Left lung (tissue), 10 donors: ENCODE results near the gene ARHGEF4. TPM values are rescaled to one million over a fixed set of nuclear protein-coding genes. Genes with fewer than 3 reads are reported as not detected.

Experiments
- ATAC-seq: fragments of 200-7000 bp; cut with Tn5 transposase; one replicate; pipeline ENCODE4 v1.9.1; 2020; ENCODE audit warnings: moderate library complexity
- DNase-seq, 4 donors: peaks; one replicate each; pipeline ENCODE4 v3.0.0-alpha.2; 2013 to 2020
- H3K27ac ChIP-seq, 2 donors: fragments of 200-600 bp; sonication (generic) in 1 of 2; one replicate each; pipeline versions ENCODE4 v1.5.0 to v1.8.0; 2020 to 2021
- H3K27me3 ChIP-seq, 2 donors: fragments of 200-600 bp; sonication (generic) in 1 of 2; one replicate each; pipeline versions ENCODE4 v1.5.0 to v1.8.0; 2020 to 2021
- H3K36me3 ChIP-seq, 2 donors: fragments of 200-600 bp; sonication (generic) in 1 of 2; one replicate each; pipeline versions ENCODE4 v1.5.0 to v1.8.0; 2020 to 2021
- H3K4me1 ChIP-seq, 2 donors: fragments of 200-600 bp; one replicate each; pipeline ENCODE4 v1.8.0; 2021
- H3K4me3 ChIP-seq, 2 donors: fragments of 200-600 bp; sonication (generic) in 1 of 2; one replicate each; pipeline versions ENCODE4 v1.5.0 to v1.8.0; 2020 to 2021; ENCODE audit warnings: mild to moderate bottlenecking in 1 of 2
- H3K9me3 ChIP-seq, 2 donors: fragments of 200-600 bp; sonication (generic) in 1 of 2; one replicate each; pipeline versions ENCODE4 v1.5.0 to v1.8.0; 2020 to 2021
- intact Hi-C, 2 donors: fragments of 100-400 bp; cut with DNase I; formaldehyde crosslinking; loops; one replicate each; pipeline versions ENCODE4 v1.11.2 to v1.14.2; 2022
- polyA plus RNA-seq, 6 donors: library from polyadenylated mRNA; unstranded; fragments of 120-200 nt; gene quantifications; one replicate each; pipeline ENCODE4 v1.2.1, GENCODE V29; 2013; ENCODE audit not compliant: insufficient read length in 6 of 6
- total RNA-seq, 2 donors: library from RNA; stranded (reverse); fragmentation: NEBNext Ultra II Directional; extraction: Animal tissue kit (Norgen Biotek cat#: 25700); gene quantifications; one replicate each; pipeline ENCODE4 v1.2.1, GENCODE V29; 2021
- TF ChIP-seq, protein P1 (sequence below), 2 donors: fragments of 200-600 bp; sonication (generic) in 1 of 2; IDR thresholded peaks; one replicate each; pipeline versions ENCODE4 v1.5.0 to v1.8.0; 2021; ENCODE audit warnings: antibody characterized with exemption in 2 of 2
- donor health status: DM: no; HTN: yes; CAD: no.
- donor health status: DM: no; HTN: no; CAD: no.

The ARHGEF4 gene
- total and polyA plus RNA-seq, 8 donors: 1.7 to 4.3 (median 2.8) TPM

DNA sequence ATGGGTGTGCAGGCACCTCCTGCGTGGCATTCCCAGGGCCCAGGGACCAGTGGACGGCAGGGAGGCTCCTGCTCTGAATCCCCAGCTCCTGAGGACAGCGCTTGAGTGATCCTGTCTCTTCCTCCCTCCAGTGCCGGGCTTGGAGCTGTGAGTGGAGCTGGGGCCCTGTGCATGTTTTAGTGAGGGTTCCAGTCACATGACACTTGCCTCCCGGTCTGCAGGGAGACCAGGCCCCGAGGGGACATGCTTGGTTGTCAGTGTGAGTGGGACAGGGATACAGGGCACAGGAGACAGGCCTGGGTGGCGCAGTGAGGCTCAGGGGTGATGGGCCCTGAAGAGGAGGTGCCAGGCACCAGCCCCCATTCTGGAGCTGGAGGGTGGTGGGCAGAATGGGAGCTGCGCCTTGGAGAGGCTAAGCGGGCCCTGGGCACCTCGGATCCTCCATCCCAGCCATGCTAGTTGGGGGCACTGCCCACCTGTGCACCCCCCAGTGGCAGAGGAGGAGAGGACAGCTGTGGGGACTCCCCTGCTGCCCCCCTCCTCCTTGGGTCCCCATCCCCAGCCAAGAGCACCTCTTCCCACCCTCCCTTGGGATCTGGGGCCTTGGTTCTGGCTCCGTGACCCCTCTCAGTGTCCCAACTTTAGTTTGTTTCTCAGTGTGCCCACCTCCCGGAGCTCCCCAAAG lies 12.0 kb downstream of the ARHGEF4 start:
- DNase-seq: peak in 1 of 4 donors; percentile 41
- Histone ChIP-seq H3K36me3 (no peaks in the 10 kb centered on the region), H3K9me3 (no peaks in the 10 kb centered on the region), H3K4me3 (no peak overlapping the region), H3K4me1 (no peaks in the 10 kb centered on the region), H3K27ac (no peak overlapping the region), H3K27me3 (peaks cover 0 to 11% of the 10 kb centered on the region in 2 donors)
- TF ChIP-seq, protein P1, sequence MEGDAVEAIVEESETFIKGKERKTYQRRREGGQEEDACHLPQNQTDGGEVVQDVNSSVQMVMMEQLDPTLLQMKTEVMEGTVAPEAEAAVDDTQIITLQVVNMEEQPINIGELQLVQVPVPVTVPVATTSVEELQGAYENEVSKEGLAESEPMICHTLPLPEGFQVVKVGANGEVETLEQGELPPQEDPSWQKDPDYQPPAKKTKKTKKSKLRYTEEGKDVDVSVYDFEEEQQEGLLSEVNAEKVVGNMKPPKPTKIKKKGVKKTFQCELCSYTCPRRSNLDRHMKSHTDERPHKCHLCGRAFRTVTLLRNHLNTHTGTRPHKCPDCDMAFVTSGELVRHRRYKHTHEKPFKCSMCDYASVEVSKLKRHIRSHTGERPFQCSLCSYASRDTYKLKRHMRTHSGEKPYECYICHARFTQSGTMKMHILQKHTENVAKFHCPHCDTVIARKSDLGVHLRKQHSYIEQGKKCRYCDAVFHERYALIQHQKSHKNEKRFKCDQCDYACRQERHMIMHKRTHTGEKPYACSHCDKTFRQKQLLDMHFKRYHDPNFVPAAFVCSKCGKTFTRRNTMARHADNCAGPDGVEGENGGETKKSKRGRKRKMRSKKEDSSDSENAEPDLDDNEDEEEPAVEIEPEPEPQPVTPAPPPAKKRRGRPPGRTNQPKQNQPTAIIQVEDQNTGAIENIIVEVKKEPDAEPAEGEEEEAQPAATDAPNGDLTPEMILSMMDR (IDR thresholded peaks at IDR 0.05): no peak
- intact Hi-C loops: no loop called here
- ATAC-seq: no peak

DNA sequence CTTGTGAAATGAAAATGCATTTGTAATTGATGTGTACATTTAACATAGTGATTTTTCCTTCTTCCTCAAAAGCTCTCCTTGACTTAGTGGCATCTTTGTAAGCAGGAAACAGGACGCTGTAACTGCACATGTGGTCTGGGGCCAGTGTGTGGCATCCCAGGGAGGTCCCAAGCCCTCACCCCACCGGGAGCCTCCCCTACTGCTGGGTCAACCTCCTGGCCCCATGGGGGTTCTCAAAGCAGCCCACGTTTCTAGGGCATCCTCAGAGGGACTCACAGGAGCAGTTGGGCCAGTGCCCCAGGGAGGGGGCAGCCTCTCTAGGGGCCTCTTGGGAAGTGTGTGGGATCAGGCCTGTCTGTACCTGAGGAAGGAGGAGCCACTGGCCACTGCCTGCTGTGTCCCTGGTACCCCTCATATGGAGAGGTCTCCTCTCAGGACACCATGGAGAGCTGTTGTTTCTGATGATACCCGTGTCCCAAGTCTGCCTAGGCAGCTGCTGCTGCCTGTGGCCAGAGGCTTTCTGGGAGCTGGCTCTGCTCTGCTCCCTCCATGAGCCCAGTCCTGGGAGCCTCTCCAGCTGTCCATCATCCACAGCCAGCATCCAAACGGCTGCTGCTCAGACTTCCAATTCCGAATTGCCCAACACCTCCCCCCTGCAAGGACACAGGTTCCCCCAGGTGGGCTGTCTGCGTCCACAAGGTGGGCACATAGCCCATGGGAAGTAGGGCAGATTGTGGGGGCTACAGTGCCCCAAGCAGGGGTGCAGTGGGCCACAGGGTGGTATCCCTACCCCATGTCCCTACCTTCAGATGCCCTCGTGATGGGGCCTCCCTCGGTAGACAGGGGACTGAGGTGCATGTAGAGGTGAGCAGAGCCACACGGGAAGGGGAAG lies 13.4 kb downstream of the ARHGEF4 start:
- Histone ChIP-seq H3K4me1 (no peaks in the 10 kb centered on the region), H3K27me3 (peaks cover 0 to 3% of the 10 kb centered on the region in 2 donors), H3K36me3 (no peaks in the 10 kb centered on the region), H3K27ac (no peak overlapping the region), H3K9me3 (no peaks in the 10 kb centered on the region), H3K4me3 (no peak overlapping the region)
- TF ChIP-seq, protein P1 (IDR thresholded peaks at IDR 0.05): no peak
- peak in 1 of 4 donors; percentile 47 for DNase-seq
- intact Hi-C loops: no loop called here
- ATAC-seq: no peak

DNA sequence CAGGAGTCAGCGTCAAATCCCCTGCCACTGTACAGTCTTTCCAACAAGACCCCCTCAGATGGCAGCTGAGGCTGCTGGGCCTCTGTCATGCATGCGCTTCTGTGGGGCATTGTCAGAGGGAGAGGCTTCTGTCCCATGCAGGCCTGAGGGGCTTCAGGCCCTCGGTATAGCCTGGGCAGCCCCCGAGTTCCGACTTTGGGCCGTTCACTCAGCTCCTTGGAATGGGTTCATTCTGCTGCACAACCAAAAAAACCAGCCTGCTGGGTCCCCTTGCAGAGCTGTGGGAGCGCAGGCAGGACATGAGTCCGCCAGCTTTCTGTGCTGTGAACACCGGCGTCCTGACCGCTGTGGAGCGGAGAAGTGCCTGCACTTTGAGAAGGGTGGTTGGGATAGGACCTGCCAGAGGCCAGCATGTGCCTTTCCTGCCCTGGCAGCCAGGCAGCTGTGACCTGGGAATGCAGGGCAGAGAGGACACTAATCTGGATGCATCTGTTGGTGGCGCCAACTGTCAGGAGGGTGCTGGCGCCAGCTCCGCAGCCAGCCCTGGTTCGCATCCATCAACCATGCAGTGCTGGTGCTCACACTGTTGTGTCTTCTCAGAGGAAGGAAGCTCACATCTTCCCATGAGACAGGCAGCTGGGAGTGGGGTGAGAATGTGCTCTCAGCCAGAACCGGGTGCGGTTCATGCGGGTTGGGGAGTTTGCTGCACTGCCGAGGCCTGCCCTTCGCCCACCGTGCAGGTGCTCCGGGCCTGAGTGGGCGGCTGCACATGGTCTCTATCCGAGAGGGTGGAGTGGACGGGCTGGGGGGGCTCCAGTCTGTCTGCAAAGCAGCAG lies 14.3 kb downstream of the ARHGEF4 start:
- DNase-seq: peak in 1 of 4 donors; percentile 73
- TF ChIP-seq, protein P1 (IDR thresholded peaks at IDR 0.05): no peak
- Histone ChIP-seq H3K4me3 (no peak overlapping the region), H3K27ac (no peak overlapping the region), H3K4me1 (no peaks in the 10 kb centered on the region), H3K36me3 (no peaks in the 10 kb centered on the region), H3K27me3 (peaks cover 0 to 3% of the 10 kb centered on the region in 2 donors), H3K9me3 (no peaks in the 10 kb centered on the region)
- intact Hi-C loops: no loop called here
- ATAC-seq: no peak

DNA sequence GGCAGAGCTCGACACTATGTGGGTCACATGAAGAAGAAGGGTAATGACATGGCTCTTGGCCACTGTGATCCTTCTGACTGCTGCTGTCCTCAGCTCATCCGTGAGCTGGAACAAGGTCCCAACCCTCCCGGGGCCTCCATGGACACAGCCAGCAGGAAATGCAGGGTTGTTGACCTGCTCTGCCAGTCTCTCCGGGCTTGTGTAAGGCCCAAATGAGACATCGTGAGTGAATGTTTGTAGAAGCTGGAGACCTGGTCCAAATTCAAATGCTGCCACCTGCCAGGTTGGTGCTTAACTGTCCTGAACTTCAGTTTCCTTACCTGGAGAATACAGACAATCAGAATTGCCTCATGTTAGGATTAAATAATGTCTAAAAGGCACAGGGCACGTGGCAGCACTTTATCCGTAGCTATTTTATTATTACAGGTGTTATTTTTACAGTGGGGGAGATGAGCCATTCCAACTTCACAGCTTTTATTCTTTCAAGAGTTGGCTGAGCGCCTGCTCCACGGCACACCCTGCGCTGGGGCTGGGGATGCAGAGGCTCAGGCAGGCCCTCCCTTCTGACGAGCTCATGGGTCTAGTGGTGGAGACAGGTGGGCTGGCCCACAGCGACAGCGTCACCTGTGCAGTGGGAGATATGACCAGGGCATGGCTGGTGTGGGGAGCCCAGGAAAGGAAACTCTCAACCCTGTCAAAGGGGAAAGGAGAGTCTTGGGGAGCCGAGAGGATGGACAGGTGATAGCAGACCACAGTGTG lies 15.1 kb downstream of the ARHGEF4 start:
- intact Hi-C loops: no loop called here
- no peaks in the 10 kb centered on the region for H3K36me3 ChIP-seq
- TF ChIP-seq, protein P1 (IDR thresholded peaks at IDR 0.05): no peak
- H3K4me3 ChIP-seq: no peak overlapping the region
- peaks cover 0 to 3% of the 10 kb centered on the region in 2 donors for H3K27me3 ChIP-seq
- ATAC-seq (no peak), DNase-seq (no peak)
- no peaks in the 10 kb centered on the region for H3K4me1 ChIP-seq
- H3K9me3 ChIP-seq: no peaks in the 10 kb centered on the region
- H3K27ac ChIP-seq: no peak overlapping the region
